Progenitor cell of endocrine pancreas (in vitro differentiated cells): ENCODE results near the gene SYNGR1. TPM values are rescaled to one million over a fixed set of nuclear protein-coding genes. Genes with fewer than 3 reads are reported as not detected.

ENCODE experiments used
- DNase-seq: peaks from one replicate; pipeline ENCODE4 v3.0.0; 2021; ENCODE audit warnings: low spot score; ENCODE audit not compliant: unreplicated experiment
- H3K27ac Mint-ChIP-seq: 2 replicates; pipeline ENCODE4 v1.8.0; 2021; ENCODE audit warnings: mild to moderate bottlenecking, moderate library complexity, mixed read lengths
- H3K27me3 Mint-ChIP-seq: 2 replicates; pipeline ENCODE4 v1.8.0; 2021; ENCODE audit warnings: mixed read lengths
- H3K36me3 Mint-ChIP-seq: 2 replicates; pipeline ENCODE4 v1.8.0; 2022; ENCODE audit warnings: mixed read lengths; ENCODE audit not compliant: insufficient read depth
- H3K4me1 Mint-ChIP-seq: 2 replicates; pipeline ENCODE4 v1.8.0; 2021; ENCODE audit warnings: low read depth, mixed read lengths
- H3K4me3 Mint-ChIP-seq: 2 replicates; pipeline ENCODE4 v1.8.0; 2021; ENCODE audit warnings: low read depth, mild to moderate bottlenecking, moderate library complexity, mixed read lengths
- H3K9me3 Mint-ChIP-seq: 2 replicates; pipeline ENCODE4 v1.8.0; 2021; ENCODE audit warnings: low read depth, mixed read lengths
- CTCF ChIP-seq: fragments of 200-600 bp; sonication (generic); IDR thresholded peaks from one replicate; pipeline ENCODE4 v1.5.0; 2021; ENCODE audit warnings: antibody characterized with exemption, mild to moderate bottlenecking; ENCODE audit not compliant: unreplicated experiment
- total RNA-seq: library from RNA; stranded (reverse); gene quantifications from 2 replicates; pipeline ENCODE4 v1.2.1, GENCODE V29; 2021

Gene SYNGR1
- total RNA-seq, 1 donor from 2014 or later = 36.8 TPM

- Mint-ChIP-seq H3K4me1 (peaks cover 4% of the 10 kb centered on the region), H3K36me3 (peaks cover 10% of the 10 kb centered on the region), H3K27me3 (no peaks in the 10 kb centered on the region), H3K9me3 (no peaks in the 10 kb centered on the region), H3K4me3 (no peak overlapping the region), H3K27ac (no peak overlapping the region)
- no peak for DNase-seq
- no peak for TF ChIP-seq CTCF
Observed at GRCh38 chr22:39368461-39368911, 18.7 kb downstream of the SYNGR1 start.

- no peak overlapping the region for H3K4me3 Mint-ChIP-seq
- H3K9me3 Mint-ChIP-seq = no peaks in the 10 kb centered on the region
- no peak for TF ChIP-seq CTCF
- peaks cover 10% of the 10 kb centered on the region for H3K36me3 Mint-ChIP-seq
- H3K4me1 Mint-ChIP-seq = peaks cover 2% of the 10 kb centered on the region
- no peak overlapping the region for H3K27ac Mint-ChIP-seq
- DNase-seq = no peak
- H3K27me3 Mint-ChIP-seq = no peaks in the 10 kb centered on the region
Observed at GRCh38 chr22:39369186-39369585, 19.4 kb downstream of the SYNGR1 start.

GRCh38 chr22:39369586-39369985 lies 19.8 kb downstream of the SYNGR1 start:
- H3K27me3 Mint-ChIP-seq = no peaks in the 10 kb centered on the region
- no peak overlapping the region for H3K27ac Mint-ChIP-seq
- H3K4me1 Mint-ChIP-seq = no peaks in the 10 kb centered on the region
- TF ChIP-seq CTCF = no peak
- no peak for DNase-seq
- H3K36me3 Mint-ChIP-seq = peaks cover 10% of the 10 kb centered on the region
- H3K4me3 Mint-ChIP-seq = no peak overlapping the region
- no peaks in the 10 kb centered on the region for H3K9me3 Mint-ChIP-seq

- DNase-seq = no peak
- Mint-ChIP-seq H3K36me3 (peaks cover 10% of the 10 kb centered on the region), H3K27me3 (no peaks in the 10 kb centered on the region), H3K27ac (no peak overlapping the region), H3K4me3 (no peak overlapping the region), H3K9me3 (no peaks in the 10 kb centered on the region), H3K4me1 (no peaks in the 10 kb centered on the region)
- no peak for TF ChIP-seq CTCF
Observed at GRCh38 chr22:39371732-39372131, 21.9 kb downstream of the SYNGR1 start.

GRCh38 chr22:39374191-39374590 lies 24.4 kb downstream of the SYNGR1 start:
- H3K36me3 Mint-ChIP-seq = peaks cover 4% of the 10 kb centered on the region
- TF ChIP-seq CTCF = no peak
- H3K4me3 Mint-ChIP-seq = no peak overlapping the region
- H3K4me1 Mint-ChIP-seq = no peaks in the 10 kb centered on the region
- no peak for DNase-seq
- no peak overlapping the region for H3K27ac Mint-ChIP-seq
- H3K9me3 Mint-ChIP-seq = no peaks in the 10 kb centered on the region
- H3K27me3 Mint-ChIP-seq = no peaks in the 10 kb centered on the region
